Glutamatergic neuron (in vitro differentiated cells): ENCODE measurements around the gene POLRMT. TPM values are rescaled to one million over a fixed set of nuclear protein-coding genes. Genes with fewer than 3 reads are reported as not detected.

Experiments used
- DNase-seq: peaks from one replicate; pipeline ENCODE4 v3.0.0; 2022
- H3K27ac Mint-ChIP-seq: one replicate; pipeline ENCODE4 v1.8.0; 2020; ENCODE audit warnings: mild to moderate bottlenecking, mixed read lengths, inconsistent platforms; ENCODE audit not compliant: unreplicated experiment
- H3K27me3 Mint-ChIP-seq: one replicate; pipeline ENCODE4 v1.8.0; 2020; ENCODE audit warnings: mild to moderate bottlenecking, moderate library complexity, mixed read lengths, inconsistent platforms; ENCODE audit not compliant: unreplicated experiment
- H3K36me3 Mint-ChIP-seq: one replicate; pipeline ENCODE4 v1.8.0; 2020; ENCODE audit warnings: mild to moderate bottlenecking, mixed read lengths, inconsistent platforms; ENCODE audit not compliant: unreplicated experiment
- H3K4me1 Mint-ChIP-seq: one replicate; pipeline ENCODE4 v1.8.0; 2020; ENCODE audit warnings: mild to moderate bottlenecking, low read depth, mixed read lengths, inconsistent platforms; ENCODE audit not compliant: unreplicated experiment
- H3K4me3 Mint-ChIP-seq: one replicate; pipeline ENCODE4 v1.8.0; 2020; ENCODE audit warnings: mild to moderate bottlenecking, mixed read lengths, inconsistent platforms; ENCODE audit not compliant: unreplicated experiment
- H3K9me3 Mint-ChIP-seq: one replicate; pipeline ENCODE4 v1.8.0; 2020; ENCODE audit warnings: mild to moderate bottlenecking, moderate library complexity, mixed read lengths, inconsistent platforms; ENCODE audit not compliant: unreplicated experiment
- total RNA-seq: library from RNA; stranded (reverse); fragmentation: NEBNext Ultra II Directional; extraction: Animal tissue kit (Norgen Biotek cat#: 25700); gene quantifications from one replicate; pipeline ENCODE4 v1.2.1, GENCODE V29; 2021; ENCODE audit not compliant: unreplicated experiment
- TF ChIP-seq, protein P1 (sequence below): fragments of 200-600 bp; sonication (generic); IDR thresholded peaks from one replicate; pipeline ENCODE4 v1.5.0; 2021; ENCODE audit not compliant: partially characterized antibody, unreplicated experiment

The POLRMT gene
- total RNA-seq, 1 donor from 2014 or later: 79.9 TPM

- DNase-seq: no peak
- Mint-ChIP-seq H3K27ac (no peak overlapping the region), H3K9me3 (peaks cover 3% of the 10 kb centered on the region), H3K4me3 (peak overlapping the region; percentile 59), H3K36me3 (no peaks in the 10 kb centered on the region), H3K4me1 (peaks cover 1% of the 10 kb centered on the region), H3K27me3 (peaks cover 15% of the 10 kb centered on the region)
- TF ChIP-seq, protein P1, sequence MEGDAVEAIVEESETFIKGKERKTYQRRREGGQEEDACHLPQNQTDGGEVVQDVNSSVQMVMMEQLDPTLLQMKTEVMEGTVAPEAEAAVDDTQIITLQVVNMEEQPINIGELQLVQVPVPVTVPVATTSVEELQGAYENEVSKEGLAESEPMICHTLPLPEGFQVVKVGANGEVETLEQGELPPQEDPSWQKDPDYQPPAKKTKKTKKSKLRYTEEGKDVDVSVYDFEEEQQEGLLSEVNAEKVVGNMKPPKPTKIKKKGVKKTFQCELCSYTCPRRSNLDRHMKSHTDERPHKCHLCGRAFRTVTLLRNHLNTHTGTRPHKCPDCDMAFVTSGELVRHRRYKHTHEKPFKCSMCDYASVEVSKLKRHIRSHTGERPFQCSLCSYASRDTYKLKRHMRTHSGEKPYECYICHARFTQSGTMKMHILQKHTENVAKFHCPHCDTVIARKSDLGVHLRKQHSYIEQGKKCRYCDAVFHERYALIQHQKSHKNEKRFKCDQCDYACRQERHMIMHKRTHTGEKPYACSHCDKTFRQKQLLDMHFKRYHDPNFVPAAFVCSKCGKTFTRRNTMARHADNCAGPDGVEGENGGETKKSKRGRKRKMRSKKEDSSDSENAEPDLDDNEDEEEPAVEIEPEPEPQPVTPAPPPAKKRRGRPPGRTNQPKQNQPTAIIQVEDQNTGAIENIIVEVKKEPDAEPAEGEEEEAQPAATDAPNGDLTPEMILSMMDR: no peak
Observed at GRCh38 chr19:583198-583967, 50.0 kb downstream of the POLRMT start.

DNA sequence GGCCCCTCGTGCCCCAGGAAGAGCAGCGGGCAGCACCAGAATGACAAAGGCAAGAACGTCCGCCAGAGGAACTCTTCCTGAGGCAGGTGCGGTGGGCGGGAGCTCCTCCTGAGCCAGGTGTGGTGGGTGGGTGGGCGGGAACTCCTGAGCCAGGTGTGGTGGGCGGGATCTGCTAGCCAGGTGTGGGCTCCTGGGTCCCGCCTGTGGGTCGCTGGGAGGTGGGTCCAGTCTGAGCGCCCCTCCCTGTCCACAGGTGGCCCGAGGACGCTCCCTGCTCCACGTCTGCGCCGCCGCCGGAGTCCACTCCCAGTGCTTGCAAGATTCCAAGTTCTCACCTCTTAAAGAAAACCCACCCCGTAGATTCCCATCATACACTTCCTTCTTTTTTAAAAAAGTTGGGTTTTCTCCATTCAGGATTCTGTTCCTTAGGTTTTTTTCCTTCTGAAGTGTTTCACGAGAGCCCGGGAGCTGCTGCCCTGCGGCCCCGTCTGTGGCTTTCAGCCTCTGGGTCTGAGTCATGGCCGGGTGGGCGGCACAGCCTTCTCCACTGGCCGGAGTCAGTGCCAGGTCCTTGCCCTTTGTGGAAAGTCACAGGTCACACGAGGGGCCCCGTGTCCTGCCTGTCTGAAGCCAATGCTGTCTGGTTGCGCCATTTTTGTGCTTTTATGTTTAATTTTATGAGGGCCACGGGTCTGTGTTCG is 50.7 kb downstream of the POLRMT start:
- Mint-ChIP-seq H3K9me3 (peaks cover 3% of the 10 kb centered on the region), H3K27me3 (peaks cover 15% of the 10 kb centered on the region), H3K27ac (no peak overlapping the region), H3K4me3 (no peak overlapping the region), H3K36me3 (no peaks in the 10 kb centered on the region), H3K4me1 (no peaks in the 10 kb centered on the region)
- DNase-seq: no peak
- TF ChIP-seq, protein P1: no peak

DNA sequence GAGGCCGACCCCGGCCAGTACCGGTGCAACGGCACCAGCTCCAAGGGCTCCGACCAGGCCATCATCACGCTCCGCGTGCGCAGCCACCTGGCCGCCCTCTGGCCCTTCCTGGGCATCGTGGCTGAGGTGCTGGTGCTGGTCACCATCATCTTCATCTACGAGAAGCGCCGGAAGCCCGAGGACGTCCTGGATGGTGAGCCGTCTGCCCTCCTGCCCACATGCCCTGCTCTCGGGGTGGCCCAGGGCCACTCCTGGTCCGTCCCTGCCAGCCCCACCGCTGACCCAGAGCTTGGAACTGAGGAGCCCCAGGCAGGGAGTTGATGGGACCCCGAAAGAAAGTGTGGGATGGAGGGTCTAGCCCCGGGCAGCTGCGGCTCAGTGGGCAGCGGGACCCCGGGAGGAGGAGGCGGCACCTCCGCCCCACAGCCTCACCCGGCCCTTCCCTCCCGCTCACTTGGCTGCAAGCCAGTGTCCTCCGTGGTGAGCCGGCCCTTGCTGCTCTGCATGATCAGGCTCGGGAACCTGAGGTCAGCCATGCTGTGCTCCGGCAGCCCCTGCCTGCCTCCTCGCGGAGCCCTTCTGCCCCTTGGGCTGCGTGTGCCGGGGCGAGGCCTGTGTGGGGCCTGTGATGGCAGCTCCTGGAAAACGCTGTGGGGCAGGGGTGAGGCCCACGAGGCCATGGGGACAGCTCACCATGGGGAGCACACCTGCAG is 51.8 kb downstream of the POLRMT start:
- TF ChIP-seq, protein P1: no peak
- no peak for DNase-seq
- H3K36me3 Mint-ChIP-seq: no peaks in the 10 kb centered on the region
- peaks cover 17% of the 10 kb centered on the region for H3K27me3 Mint-ChIP-seq
- H3K4me1 Mint-ChIP-seq: peaks cover 3% of the 10 kb centered on the region
- H3K9me3 Mint-ChIP-seq: peaks cover 3% of the 10 kb centered on the region
- H3K4me3 Mint-ChIP-seq: no peak overlapping the region
- H3K27ac Mint-ChIP-seq: no peak overlapping the region

- DNase-seq: no peak
- Mint-ChIP-seq H3K36me3 (no peaks in the 10 kb centered on the region), H3K9me3 (peaks cover 3% of the 10 kb centered on the region), H3K27me3 (peaks cover 12% of the 10 kb centered on the region), H3K4me1 (peaks cover 4% of the 10 kb centered on the region), H3K27ac (no peak overlapping the region), H3K4me3 (no peak overlapping the region)
- TF ChIP-seq, protein P1: no peak
Observed at GRCh38 chr19:580274-580835, 53.0 kb downstream of the POLRMT start.
